GM12878 (cell line): Measurements from ENCODE around the gene LARGE1.

Experiments used
- ASH2L ChIP-seq: fragments of 300-600, 200-600 bp; sonication (generic); IDR thresholded peaks from 2 replicates; pipeline ENCODE4 v1.6.1; 2017; ENCODE audit warnings: low read depth, mild to moderate bottlenecking, borderline replicate concordance
- CHD4 ChIP-seq: fragments of 200-600 bp; sonication (generic); IDR thresholded peaks from 2 replicates; pipeline ENCODE4 v1.6.1; 2016; ENCODE audit warnings: mild to moderate bottlenecking
- EZH2 ChIP-seq: IDR thresholded peaks from 2 replicates; pipeline ENCODE4 v1.6.1; 2012; ENCODE audit warnings: low read depth, mild to moderate bottlenecking, control low read depth, inconsistent platforms, low read length, borderline replicate concordance; ENCODE audit not compliant: control insufficient read depth
- JUNB ChIP-seq: IDR thresholded peaks from 2 replicates; pipeline ENCODE4 v1.6.1; 2016; ENCODE audit warnings: antibody characterized with exemption, mild to moderate bottlenecking
- MAX ChIP-seq: IDR thresholded peaks from 2 replicates; pipeline ENCODE4 v1.6.1; 2012; ENCODE audit warnings: low read depth, low read length, improper control_type of control experiment
- NFYA ChIP-seq: IDR thresholded peaks from 2 replicates; pipeline ENCODE4 v1.6.1; 2011; ENCODE audit warnings: low read depth, mild to moderate bottlenecking, low read length, improper control_type of control experiment, borderline replicate concordance
- POLR2A ChIP-seq: IDR thresholded peaks from 2 replicates; pipeline ENCODE4 v1.6.1; 2011; ENCODE audit warnings: low read depth, mild to moderate bottlenecking, low read length
- SIX5 ChIP-seq: IDR thresholded peaks from 2 replicates; pipeline ENCODE4 v1.6.1; 2011; ENCODE audit warnings: mild to moderate bottlenecking, low read depth, low read length, moderate library complexity; ENCODE audit not compliant: severe bottlenecking
- TF ChIP-seq, protein P1 (sequence below), 3 experiments: IDR thresholded peaks in 2 of 3; conservative IDR thresholded peaks in 1 of 3; 2 replicates each; pipeline ENCODE4 v1.5.1; 2011; ENCODE audit warnings: low read depth in 3 of 3, low read length in 3 of 3, mild to moderate bottlenecking in 3 of 3, control low read depth in 2 of 3, moderate library complexity in 2 of 3, inconsistent platforms in 1 of 3, mixed read lengths in 1 of 3; ENCODE audit not compliant: control insufficient read depth in 2 of 3, insufficient read depth in 1 of 3; ENCODE audit errors: extremely low read depth in 1 of 3

DNA sequence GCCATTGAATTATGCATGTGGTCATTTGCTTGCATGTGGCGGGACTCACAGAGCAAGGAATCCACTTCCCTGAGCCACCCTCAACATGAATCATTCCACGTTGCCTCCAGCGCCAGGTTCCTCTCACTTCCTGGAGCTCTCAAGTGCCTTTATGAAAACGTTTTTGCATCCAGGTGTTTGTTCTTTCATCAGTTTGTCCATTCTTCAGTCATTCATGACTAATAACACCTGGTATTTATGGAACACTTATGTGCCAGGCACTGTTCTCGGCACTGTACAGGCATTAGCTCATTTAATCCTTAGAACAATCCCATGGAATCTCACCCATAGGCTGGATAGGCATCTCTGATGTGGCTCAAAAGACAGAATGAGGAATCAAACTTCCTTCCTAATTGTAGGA is 606.0 kb downstream of the LARGE1 start:
- TF ChIP-seq, protein P1, sequence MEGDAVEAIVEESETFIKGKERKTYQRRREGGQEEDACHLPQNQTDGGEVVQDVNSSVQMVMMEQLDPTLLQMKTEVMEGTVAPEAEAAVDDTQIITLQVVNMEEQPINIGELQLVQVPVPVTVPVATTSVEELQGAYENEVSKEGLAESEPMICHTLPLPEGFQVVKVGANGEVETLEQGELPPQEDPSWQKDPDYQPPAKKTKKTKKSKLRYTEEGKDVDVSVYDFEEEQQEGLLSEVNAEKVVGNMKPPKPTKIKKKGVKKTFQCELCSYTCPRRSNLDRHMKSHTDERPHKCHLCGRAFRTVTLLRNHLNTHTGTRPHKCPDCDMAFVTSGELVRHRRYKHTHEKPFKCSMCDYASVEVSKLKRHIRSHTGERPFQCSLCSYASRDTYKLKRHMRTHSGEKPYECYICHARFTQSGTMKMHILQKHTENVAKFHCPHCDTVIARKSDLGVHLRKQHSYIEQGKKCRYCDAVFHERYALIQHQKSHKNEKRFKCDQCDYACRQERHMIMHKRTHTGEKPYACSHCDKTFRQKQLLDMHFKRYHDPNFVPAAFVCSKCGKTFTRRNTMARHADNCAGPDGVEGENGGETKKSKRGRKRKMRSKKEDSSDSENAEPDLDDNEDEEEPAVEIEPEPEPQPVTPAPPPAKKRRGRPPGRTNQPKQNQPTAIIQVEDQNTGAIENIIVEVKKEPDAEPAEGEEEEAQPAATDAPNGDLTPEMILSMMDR (IDR thresholded peaks at IDR 0.05 in 2 of 3, conservative IDR thresholded peaks at IDR 0.05 in 1 of 3; ENCODE audit: control insufficient read depth in 2 of 3, extremely low read depth in 1 of 3, insufficient read depth in 1 of 3, low read depth in 3 of 3, low read length in 3 of 3), result no peak
- TF ChIP-seq JUNB, result no peak
- TF ChIP-seq ASH2L, result no peak
- no peak for TF ChIP-seq EZH2
- no peak for TF ChIP-seq SIX5
- no peak for TF ChIP-seq MAX
- TF ChIP-seq POLR2A, result no peak
- no peak for TF ChIP-seq NFYA
- TF ChIP-seq CHD4, result no peak
